Right lung (tissue), 5 donors: Measurements from ENCODE around the gene AKNA. TPM values are rescaled to one million over a fixed set of nuclear protein-coding genes. Genes with fewer than 3 reads are reported as not detected.

ENCODE experiments used
- DNase-seq, 2 donors: peaks; one replicate each; pipeline ENCODE4 v3.0.0-alpha.2; 2013
- polyA plus RNA-seq, 5 donors: library from polyadenylated mRNA; unstranded; fragments of 120-200 nt; gene quantifications; one replicate each; pipeline versions ENCODE4 v1.2.1 to v1.2.3, GENCODE V29; 2013; ENCODE audit warnings: inconsistent platforms in 1 of 5, low replicate concordance in 1 of 5; ENCODE audit not compliant: insufficient read length in 5 of 5, insufficient read depth in 1 of 5

The AKNA gene
- polyA plus RNA-seq, 5 donors, result 29.3 to 38.6 (median 31.2) TPM

GRCh38 chr9:114287001-114287762 lies 100.6 kb downstream of the AKNA start:
- no peak for DNase-seq

- no peak for DNase-seq
Measured at GRCh38 chr9:114286146-114286679, 101.6 kb downstream of the AKNA start.

- DNase-seq, result peak; percentile 73 to 76
Measured at GRCh38 chr9:114285166-114285867, 102.5 kb downstream of the AKNA start.

DNA sequence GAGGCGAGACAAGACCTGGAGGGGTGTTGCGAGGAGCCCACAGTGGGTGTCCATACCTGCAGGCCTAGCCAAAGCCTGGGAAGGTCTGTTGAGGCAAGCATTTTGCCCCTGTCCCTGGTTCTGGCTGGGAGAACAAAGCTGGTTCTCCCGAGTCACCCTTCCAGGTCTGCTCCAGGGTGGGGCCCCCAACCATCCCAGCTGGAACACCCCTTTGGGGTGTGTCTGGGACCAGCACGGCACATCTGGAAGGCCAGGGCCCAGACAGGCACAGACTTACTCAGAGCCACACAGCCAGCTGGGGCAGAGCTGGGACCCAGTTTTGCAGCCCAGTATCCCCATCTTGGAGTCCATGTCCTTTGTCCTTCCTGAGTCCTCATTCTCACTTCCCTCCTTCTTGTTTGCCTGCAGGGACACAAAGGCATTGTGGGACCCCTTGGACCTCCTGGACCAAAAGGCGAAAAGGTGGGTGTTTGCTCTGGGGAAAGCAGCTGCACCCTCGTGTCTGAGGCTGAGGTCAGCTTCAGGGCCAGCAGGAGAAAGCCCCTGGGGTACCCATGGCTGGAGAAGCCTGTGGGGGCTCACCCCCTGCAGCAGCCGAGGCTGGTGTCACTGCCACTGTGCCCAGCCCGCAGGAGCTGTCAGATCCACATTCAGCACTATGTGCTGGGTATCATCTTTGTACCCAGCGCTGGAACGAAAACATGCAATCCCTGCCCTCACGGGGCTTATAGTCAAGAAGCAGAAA lies 103.3 kb downstream of the AKNA start:
- no peak for DNase-seq

Other genes with a start within 250 kb of the AKNA start
- gene COL27A1, start 232.4 kb downstream of the AKNA start, polyA plus RNA-seq, result 100 to 1,000 TPM; 117 to 182 (median 145) TPM
- 1 to 10 TPM; 1.9 to 6.7 (median 4.3) TPM for gene ORM1, start 64.9 kb downstream of the AKNA start, polyA plus RNA-seq
- 1 to 10 TPM; 1.0 to 1.4 (median 1.3) TPM for gene ORM2, start 58.1 kb downstream of the AKNA start, polyA plus RNA-seq
- 10 to 100 TPM in 3 of 5 donors, 1 to 10 TPM in 2; 8.8 to 15.4 (median 11.9) TPM for gene WHRN, start 117.5 kb upstream of the AKNA start, polyA plus RNA-seq
- gene ATP6V1G1, start 199.8 kb upstream of the AKNA start, polyA plus RNA-seq, result 100 to 1,000 TPM; 149 to 205 (median 181) TPM
- 10 to 100 TPM; 13.3 to 15.5 (median 14.4) TPM for gene TMEM268, start 223.3 kb upstream of the AKNA start, polyA plus RNA-seq